ENCODE measurements around the gene SNX6. TPM values are rescaled to one million over a fixed set of nuclear protein-coding genes. Genes with fewer than 3 reads are reported as not detected.
"Not testable (repeated sequence)": the region's sequence is repeated elsewhere in the genome, so short reads cannot be mapped to it uniquely, and the experiment has no call there.

Gene SNX6
- total and polyA plus RNA-seq, 10 of the 15 experiments (the other 5 are each of a cell fraction or from before 2014, with no cell fraction given): 34.4 to 107 (median 71.7) TPM

DNA sequence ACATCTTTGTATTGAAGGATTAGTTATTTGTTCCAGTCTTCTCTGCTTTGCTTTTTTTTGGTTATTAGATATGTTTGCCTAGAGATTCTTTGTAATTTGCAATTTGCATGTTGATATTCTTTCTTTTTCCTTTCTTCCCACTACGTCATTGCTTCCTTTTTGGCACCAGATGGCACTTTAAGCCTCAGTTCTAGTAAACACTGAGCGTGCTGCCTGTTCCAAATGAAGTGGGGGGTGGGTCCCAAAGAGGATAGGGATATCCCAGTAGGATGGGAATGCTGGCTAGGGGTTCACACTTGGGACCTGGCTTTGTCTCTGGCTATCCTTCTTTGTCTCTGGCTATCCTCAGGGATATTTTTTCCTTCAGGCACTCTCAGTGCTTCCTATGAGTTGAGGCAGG, 107.5 kb downstream of the SNX6 start (continued):
- TF ChIP-seq ETV6 (conservative IDR thresholded peaks at IDR 0.05 in 1 of 2, IDR thresholded peaks at IDR 0.05 in 1 of 2; ENCODE audit: borderline replicate concordance in 1 of 2, low read depth in 1 of 2): no peak
- no peak for TF ChIP-seq NR2C1 (IDR thresholded peaks at IDR 0.05)
- TF ChIP-seq, protein P1, sequence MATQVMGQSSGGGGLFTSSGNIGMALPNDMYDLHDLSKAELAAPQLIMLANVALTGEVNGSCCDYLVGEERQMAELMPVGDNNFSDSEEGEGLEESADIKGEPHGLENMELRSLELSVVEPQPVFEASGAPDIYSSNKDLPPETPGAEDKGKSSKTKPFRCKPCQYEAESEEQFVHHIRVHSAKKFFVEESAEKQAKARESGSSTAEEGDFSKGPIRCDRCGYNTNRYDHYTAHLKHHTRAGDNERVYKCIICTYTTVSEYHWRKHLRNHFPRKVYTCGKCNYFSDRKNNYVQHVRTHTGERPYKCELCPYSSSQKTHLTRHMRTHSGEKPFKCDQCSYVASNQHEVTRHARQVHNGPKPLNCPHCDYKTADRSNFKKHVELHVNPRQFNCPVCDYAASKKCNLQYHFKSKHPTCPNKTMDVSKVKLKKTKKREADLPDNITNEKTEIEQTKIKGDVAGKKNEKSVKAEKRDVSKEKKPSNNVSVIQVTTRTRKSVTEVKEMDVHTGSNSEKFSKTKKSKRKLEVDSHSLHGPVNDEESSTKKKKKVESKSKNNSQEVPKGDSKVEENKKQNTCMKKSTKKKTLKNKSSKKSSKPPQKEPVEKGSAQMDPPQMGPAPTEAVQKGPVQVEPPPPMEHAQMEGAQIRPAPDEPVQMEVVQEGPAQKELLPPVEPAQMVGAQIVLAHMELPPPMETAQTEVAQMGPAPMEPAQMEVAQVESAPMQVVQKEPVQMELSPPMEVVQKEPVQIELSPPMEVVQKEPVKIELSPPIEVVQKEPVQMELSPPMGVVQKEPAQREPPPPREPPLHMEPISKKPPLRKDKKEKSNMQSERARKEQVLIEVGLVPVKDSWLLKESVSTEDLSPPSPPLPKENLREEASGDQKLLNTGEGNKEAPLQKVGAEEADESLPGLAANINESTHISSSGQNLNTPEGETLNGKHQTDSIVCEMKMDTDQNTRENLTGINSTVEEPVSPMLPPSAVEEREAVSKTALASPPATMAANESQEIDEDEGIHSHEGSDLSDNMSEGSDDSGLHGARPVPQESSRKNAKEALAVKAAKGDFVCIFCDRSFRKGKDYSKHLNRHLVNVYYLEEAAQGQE (IDR thresholded peaks at IDR 0.05; ENCODE audit: low read depth, low read length): no peak
- TF ChIP-seq RFX5 (IDR thresholded peaks at IDR 0.05; ENCODE audit: low read depth, low read length): no peak
- TF ChIP-seq ATF7 (IDR thresholded peaks at IDR 0.05; ENCODE audit: low read depth): no peak
- no peak for TF ChIP-seq STAT1 (conservative IDR thresholded peaks at IDR 0.05)
- no peak for TF ChIP-seq FOXK2 (IDR thresholded peaks at IDR 0.05)
- TF ChIP-seq EZH2 (IDR thresholded peaks at IDR 0.05; ENCODE audit: borderline replicate concordance, control insufficient read depth, low read depth, low read length): no peak

DNA sequence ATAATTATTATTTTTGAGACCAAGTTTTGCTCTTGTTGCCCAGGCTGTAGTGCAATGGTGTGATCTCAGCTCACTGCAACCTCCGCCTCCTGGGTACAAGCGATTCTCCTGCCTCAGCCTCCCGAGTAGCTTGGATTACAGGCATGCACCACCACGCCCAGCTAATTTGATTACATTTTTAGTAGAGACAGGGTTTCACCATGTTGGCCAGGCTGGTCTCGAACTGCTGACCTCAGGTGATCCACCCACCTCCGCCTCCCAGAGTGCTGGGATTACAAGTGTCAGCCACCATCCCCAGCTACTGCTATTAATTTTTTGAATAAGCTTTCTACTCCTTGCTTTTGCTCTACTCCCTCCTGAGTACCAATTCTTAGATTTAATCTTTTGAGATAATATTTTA, 108.9 kb downstream of the SNX6 start:
- H4K20me1 ChIP-seq (ENCODE audit: control insufficient read depth, insufficient read depth); H3K4me2 ChIP-seq (ENCODE audit: control insufficient read depth, insufficient read depth); H3K79me2 ChIP-seq (ENCODE audit: control insufficient read depth, insufficient read depth, low read length); H3K4me3 ChIP-seq; BruUV-seq (replicated peaks); ATAC-seq; DNase-seq (ENCODE audit: low read depth, low spot score); RAD21 ChIA-PET (ENCODE audit: unreplicated experiment); H3K4me1 ChIP-seq (ENCODE audit: control insufficient read depth, insufficient read depth, low read length); intact Hi-C loops (cut with micrococcal nuclease; ENCODE audit: unreplicated experiment); H3K9me3 ChIP-seq (replicated peaks; ENCODE audit: control insufficient read depth, insufficient read depth, low read length); H3K27ac ChIP-seq (ENCODE audit: control insufficient read depth, insufficient read depth); POLR2A ChIA-PET; in situ Hi-C loops (cut with MboI); H2AFZ ChIP-seq (ENCODE audit: control insufficient read depth, low read depth, low read length); CTCF ChIA-PET; H3K27me3 ChIP-seq (replicated peaks in 1 of 2; ENCODE audit: control insufficient read depth in 2 of 2, insufficient read depth in 2 of 2, low read length in 1 of 2); FAIRE-seq; SMC1A ChIA-PET (ENCODE audit: uncharacterized antibody, unreplicated experiment); H3K9ac ChIP-seq (ENCODE audit: control insufficient read depth, insufficient read depth, low read length): not testable (repeated sequence)
- 93% methylated on average over 6 of the region's 6 CpGs for WGBS (ENCODE audit: insufficient coverage, insufficient replicate concordance, low lambda C conversion rate, missing lambda C conversion rate)
- peaks cover 2 to 23% of the 10 kb centered on the region in 2 experiments; a peak in 3 of 4 replicates for H3K36me3 ChIP-seq (ENCODE audit: control insufficient read depth in 2 of 2, insufficient read depth in 2 of 2, low read length in 1 of 2)

DNA sequence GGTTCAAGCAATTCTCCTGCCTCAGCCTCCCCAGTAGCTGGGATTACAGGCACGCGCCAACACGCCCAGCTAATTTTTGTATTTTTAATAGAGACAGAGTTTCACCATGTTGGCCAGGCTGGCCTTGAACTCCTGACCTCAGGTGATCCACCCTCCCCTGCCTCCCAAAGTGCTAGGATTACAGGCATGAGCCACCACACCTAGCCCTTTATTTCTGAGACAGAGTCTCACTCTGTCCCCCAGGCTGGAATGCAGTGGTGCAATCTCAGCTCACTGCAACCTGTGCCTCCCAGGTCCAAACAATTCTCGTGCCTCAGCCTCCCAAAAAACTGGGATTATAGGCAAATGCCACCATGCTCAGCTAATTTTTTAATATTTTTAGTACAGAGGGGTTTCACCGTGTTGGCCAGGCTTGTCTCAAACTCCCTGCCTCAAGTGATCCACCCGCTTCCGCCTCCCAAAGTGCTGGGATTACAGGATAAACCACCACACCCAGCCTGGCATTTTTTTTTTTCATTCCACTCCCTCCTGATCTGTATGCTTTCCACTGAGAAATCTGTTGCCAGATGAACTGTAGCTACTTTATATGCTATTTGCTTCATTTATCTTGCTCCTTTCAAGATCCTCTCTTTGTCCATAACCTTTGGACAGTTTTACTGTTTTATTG, 109.5 kb downstream of the SNX6 start:
- H3K4me1 ChIP-seq (ENCODE audit: control insufficient read depth, insufficient read depth, low read length); CTCF ChIA-PET; SMC1A ChIA-PET (ENCODE audit: uncharacterized antibody, unreplicated experiment); H3K9me3 ChIP-seq (replicated peaks; ENCODE audit: control insufficient read depth, insufficient read depth, low read length); H2AFZ ChIP-seq (ENCODE audit: control insufficient read depth, low read depth, low read length); in situ Hi-C loops (cut with MboI); H3K27ac ChIP-seq (ENCODE audit: control insufficient read depth, insufficient read depth); ATAC-seq; H3K9ac ChIP-seq (ENCODE audit: control insufficient read depth, insufficient read depth, low read length); H4K20me1 ChIP-seq (ENCODE audit: control insufficient read depth, insufficient read depth); DNase-seq (ENCODE audit: low read depth, low spot score); H3K79me2 ChIP-seq (ENCODE audit: control insufficient read depth, insufficient read depth, low read length); H3K4me3 ChIP-seq; BruUV-seq (replicated peaks); H3K27me3 ChIP-seq (replicated peaks in 1 of 2; ENCODE audit: control insufficient read depth in 2 of 2, insufficient read depth in 2 of 2, low read length in 1 of 2); intact Hi-C loops (cut with micrococcal nuclease; ENCODE audit: unreplicated experiment); H3K4me2 ChIP-seq (ENCODE audit: control insufficient read depth, insufficient read depth); FAIRE-seq; RAD21 ChIA-PET (ENCODE audit: unreplicated experiment): not testable (repeated sequence)
- POLR2A ChIA-PET: interaction anchor here (0.7 kb wide), 1 partner anchor 434 kb away, joined by 4 read pairs; no protein-coding TSS in a partner anchor
- H3K36me3 ChIP-seq (ENCODE audit: control insufficient read depth in 2 of 2, insufficient read depth in 2 of 2, low read length in 1 of 2): peaks cover 2 to 23% of the 10 kb centered on the region in 2 experiments; a peak in 3 of 4 replicates
- 99% methylated on average over 7 of the region's 7 CpGs for WGBS (ENCODE audit: insufficient coverage, insufficient replicate concordance, low lambda C conversion rate, missing lambda C conversion rate)
